Posterior cingulate gyrus (tissue), 11 donors: ENCODE results near the gene ITPKB.
"Not testable (repeated sequence)": the region's sequence is repeated elsewhere in the genome, so short reads cannot be mapped to it uniquely, and the experiment has no call there.

Source experiments
- DNase-seq, 10 donors: peaks; one replicate each; pipeline versions ENCODE4 v3.0.0 to v3.0.0-alpha.2; 2020 to 2021; ENCODE audit warnings: mixed read lengths in 3 of 10
- intact Hi-C: fragments of 100-400 bp; cut with DNase I; formaldehyde crosslinking; loops from one replicate; pipeline ENCODE4 v1.15.1; 2023

ITPKB gene

DNA sequence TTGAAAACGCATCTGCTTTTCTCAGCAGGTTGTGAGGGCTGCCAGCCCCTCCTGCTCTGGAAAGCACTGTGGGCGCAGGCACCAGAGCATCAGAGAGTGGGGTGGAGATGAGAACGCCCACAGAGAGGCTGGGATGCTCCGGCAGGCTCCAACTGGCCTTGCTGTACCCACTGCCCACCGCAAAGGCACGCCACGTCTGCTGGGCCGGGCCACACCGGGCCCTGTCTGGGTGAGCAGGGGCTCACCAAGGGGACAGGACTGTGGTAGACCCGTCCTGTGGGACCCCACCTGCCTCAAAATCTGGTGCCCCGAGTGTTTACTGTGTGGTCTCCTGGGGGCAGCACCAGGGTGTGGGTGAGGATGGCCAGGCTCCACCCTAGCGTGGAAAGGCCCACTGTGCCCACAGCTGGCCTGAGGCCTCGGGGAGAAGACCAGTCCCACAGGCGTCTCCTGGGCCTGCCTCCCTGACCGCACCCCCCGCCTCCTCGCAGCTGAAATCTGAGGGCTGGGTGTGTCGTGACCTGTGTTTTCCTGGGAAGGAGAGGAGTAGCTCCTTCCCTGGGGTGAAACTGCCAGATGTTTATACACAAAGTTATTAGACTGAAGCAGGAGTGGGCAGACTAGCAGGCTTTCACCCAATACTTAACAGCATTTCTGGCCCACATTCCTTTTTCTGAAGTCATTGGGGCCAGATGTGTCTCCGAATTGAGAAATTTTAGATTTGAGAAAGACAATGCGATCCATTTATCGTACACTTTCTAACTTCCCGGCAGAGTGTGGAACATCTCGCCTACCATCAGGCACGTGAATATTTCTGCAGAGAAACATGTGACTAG lies 136.7 kb downstream of the ITPKB start:
- peak in 1 of 10 donors; percentile 80 for DNase-seq
- intact Hi-C loops: no loop called here

DNA sequence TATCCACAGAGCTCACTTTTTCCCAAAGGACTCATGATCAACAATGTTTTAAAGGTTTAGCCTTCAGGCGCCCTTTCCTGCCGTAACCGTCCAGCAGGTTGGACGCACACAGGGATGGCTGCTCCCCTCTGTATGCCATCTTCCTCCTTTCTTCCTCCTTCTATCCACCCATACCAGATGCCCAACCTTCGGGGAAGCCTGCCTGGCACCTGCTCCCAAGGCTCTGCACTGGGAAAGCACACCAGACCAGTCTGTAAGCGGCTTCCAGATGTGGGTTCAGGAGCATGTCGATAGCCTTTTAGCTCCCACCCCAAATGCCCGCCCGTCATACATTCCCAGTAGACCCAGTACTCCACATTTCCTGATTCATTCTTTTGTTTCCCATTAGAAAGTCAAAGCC lies 137.6 kb downstream of the ITPKB start:
- intact Hi-C loops: no loop called here
- DNase-seq: peak in 1 of 10 donors; percentile 39

DNA sequence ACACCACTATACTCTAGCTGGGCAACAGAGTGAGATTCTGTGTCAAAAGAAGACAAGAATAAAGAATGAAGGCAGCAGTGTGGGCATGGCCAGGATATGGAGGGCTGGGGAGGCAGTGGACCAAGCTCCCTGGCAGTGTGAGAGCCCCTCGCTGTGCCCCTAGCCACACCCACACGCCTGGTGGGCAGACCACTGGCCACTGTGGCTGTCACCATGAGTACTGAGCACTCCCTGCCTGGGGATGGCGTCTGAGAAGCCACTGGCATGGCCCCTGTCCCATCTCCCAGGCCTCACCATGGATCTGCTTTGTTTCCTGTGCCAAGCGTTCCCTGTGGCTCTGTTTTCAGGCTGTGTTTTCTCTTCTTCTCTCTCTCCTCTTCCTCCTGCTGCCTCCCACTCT lies 138.8 kb downstream of the ITPKB start:
- DNase-seq: peak in 1 of 10 donors; percentile 64
- intact Hi-C loops: no loop called here

DNA sequence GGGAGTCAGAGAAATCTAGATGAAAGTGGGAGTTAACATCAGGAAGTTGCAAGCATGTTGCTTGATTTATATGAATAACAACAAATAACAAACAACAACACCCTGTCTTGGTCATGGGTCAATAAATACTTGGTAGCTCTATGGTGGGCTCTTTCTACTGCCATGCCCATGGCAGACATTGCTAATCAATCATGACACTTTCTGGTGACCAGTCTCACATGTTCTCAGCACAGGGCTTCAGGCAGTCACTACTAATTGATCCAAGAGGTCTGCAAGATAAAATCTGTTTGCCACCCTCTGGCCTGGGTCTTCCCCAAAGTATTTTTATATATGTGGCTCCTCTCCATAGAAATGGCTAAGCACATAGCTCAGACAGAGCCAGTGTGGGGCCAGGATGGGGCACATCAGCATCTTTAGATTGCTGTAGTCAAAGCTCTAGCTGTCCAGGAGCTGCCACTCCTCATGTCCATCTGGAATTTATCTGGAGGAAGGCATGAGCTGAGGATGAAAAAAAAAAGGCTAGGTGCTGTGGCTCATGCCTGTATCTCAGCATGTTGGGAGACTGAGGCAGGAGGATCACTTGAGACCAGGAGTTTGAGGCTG lies 139.3 kb downstream of the ITPKB start:
- DNase-seq: no peak
- intact Hi-C loops: no loop called here

DNA sequence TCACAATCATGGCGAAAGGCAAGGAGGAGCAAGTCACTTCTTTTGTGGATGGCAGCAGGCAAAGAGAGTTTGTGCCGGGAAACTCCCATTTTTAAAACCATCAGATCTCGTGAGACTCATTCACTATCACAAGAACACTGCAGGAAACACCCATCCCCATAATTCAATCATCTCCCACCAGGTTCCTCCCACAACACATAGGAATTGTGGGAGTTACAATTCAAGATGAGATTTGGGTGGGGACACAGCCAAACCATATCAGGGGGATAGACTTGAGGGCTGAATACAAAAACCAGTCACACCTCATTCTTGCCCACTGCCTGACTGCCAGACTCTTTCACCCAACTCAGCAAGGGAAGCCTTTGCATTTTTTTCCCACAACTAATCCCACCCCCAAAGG lies 140.1 kb downstream of the ITPKB start:
- intact Hi-C loops, DNase-seq: not testable (repeated sequence)

DNA sequence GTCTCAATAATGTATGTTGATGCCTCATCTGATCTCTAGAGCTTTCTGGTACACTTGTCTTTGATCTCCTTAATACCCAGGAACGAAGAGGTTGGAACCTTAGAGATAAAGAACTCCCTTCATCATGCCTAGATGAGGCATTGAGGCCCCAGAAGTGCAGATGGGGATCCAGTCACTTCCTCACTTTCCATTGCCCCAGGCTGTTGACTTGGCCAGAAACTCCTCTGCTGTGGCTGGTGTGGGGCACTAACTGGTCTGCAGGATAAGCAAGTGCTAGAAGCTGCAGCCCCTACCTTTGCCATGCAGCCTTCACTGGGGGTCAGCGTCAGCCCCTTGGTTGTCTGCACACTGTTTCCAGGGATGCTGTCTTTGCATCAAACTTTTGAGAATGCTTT lies 140.6 kb downstream of the ITPKB start:
- DNase-seq: peak in 1 of 10 donors; percentile 42
- intact Hi-C loops: no loop called here

DNA sequence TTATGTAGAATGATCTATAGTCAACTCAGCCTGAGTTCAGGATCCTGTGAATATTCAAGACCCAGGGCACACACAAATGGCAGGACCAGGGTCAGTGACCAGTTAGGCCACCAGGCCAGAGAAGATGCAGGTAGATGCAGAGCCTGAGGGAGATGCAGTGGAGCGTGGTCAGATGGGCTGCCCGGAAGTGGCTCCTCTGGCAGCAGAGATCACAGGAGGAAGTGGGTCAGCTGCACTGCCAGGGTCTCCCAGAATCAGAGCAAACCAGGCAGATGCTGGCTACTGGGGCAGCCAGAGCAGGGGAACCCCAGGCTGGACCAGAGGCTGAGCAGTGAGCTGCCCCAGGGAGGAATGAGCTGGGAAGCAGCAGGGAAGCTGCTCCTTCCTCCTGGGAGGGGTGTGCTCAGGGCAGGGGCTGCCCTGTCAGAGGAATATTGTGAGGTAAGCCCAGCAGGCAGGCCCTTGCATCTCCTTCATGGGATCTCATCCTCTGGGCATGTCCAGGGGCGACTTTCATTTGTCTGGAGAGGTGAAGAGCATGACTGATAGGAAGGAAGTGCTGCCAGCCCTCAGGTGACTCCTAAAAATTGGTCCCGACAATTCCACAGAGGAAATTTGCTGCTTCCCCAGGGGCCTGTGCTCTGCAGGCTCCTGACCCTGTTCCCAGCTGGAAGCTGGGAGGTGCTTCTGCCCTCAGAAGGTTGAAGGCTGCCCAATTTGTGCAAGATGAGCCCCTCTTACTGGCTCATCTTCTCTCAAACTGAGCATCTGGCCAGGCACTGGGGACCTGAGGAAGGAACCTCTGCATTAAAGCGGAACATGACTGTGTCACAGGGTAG lies 141.2 kb downstream of the ITPKB start:
- intact Hi-C loops: no loop called here
- peak in 1 of 10 donors; percentile 47 for DNase-seq

DNA sequence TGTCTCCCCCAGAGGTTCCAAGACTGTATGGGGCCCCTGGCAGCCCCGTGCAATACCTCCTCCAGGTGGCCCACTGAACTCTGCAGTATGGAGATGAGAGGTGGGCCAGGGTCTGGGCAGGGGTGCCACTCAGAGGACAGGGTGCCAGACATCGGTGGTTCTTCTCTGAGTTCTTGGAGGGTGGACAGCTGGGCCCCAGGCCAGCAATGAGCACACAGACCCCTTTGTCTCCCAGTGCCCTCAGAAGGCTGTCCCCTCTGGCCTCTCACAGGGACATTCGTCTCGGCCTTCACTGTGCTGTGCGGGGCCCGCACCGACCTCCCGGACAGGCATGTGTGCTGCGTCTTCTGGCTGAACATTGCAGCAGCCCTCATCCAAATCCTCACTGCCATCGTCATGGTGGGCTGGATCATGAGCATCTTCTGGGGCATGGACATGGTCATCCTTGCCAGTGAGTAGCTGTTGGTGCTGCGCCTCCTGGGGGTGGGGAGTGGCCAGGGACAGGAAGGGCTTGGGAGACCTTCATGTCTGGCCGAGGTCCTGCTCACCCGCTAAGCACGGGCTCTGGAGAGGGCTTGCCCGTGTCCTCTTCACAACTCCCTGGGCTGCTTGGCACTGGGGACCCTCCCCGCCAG lies 142.4 kb downstream of the ITPKB start:
- intact Hi-C loops: no loop called here
- DNase-seq: peak in 1 of 10 donors; percentile 62

DNA sequence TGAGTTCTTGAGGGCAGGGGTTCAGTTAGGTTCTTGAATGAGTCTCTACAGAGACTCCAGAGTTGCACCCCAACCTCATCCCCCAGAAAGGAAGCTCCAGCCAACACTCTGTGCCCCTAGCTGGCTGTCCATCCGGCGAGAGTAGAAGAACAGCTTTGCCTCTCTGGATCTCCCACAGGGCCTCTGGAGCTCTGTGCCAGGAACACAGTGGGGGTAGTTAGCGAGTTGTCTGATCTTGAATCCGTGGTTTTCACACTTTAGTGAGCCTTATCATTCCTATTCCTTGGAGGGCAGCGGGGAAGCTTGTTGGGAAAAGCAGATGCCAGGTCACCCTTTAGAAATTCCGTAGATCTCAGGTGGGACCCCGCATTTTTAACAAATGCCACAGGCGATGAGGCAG lies 145.5 kb downstream of the ITPKB start:
- intact Hi-C loops: no loop called here
- DNase-seq: peak in 1 of 10 donors; percentile 34

DNA sequence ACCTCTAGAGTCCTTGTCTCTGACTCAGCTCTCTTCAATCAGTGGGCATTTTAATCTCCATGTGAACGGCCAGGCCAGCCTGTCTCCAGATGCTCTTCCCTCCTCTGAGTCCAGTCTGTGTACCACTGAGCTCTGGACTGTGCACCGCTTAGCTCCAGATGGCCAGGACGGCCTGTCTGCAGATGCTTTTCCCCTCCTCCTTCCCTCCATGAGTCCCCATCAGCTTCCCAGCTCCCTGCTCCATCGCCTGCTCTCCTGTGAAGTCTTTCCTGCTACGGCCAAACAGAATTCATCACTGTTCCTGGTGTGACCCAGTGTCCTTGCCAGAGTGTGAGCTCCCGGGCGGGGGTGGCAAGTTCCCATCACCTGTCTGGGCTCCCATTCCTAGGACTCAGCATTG lies 148.5 kb downstream of the ITPKB start:
- intact Hi-C loops: no loop called here
- DNase-seq: peak in 2 of 10 donors; percentile 78 to 85

DNA sequence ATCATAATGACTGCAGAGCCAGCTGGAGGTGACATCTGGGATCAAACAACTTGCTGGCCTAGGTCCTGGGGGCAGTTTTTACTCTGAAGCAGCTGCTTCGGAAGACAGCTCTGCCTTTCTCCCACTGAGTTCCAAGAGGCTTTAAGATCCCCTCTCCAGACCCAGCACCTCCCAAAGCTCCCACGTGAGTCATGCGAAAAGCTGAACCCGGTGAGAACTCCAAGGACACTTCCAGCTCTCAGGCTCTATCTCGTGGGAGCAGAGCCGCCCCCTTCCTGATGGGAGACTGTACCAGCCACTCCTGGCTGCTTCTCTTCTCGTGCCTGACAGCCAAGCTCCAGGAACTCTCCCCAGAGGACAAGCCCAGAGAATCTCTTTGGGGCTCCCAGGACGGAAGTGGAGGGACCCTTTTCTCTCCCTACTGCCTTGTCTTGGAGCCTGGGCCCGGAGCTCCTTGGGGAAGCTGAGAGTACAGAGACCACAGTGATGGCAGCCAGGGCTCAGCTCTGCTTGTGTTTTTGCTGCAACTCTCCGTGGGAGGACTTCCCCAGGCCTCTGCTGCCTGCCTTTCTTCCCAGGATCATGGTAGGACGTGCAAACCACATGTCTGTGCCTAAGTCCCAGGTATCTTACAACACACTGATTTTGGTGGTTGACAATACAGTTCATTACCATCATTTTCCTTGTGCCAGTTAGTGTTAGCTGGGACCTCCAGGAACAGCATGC lies 149.9 kb downstream of the ITPKB start:
- intact Hi-C loops: no loop called here
- peak in 2 of 10 donors; percentile 45 to 87 for DNase-seq

DNA sequence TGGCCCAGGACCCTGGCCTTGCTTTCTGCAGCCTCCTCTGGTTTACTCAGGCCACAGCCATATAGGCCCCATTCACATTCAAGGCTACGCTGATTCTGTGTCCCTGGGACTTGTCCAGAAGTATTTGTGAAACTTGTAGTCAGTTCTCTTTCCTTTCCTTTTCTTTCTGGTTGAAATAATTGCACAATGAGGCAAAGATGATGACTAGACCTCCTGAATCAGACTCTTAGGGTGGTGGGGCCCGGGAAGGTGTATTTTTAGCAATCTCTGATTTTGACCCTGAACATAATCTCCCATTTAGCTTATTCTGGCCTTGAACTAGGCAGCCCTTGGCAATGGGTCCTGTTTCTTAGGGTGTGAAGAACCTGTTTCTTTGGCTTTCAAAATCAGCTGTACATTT lies 150.6 kb downstream of the ITPKB start:
- DNase-seq: no peak
- intact Hi-C loops: no loop called here

DNA sequence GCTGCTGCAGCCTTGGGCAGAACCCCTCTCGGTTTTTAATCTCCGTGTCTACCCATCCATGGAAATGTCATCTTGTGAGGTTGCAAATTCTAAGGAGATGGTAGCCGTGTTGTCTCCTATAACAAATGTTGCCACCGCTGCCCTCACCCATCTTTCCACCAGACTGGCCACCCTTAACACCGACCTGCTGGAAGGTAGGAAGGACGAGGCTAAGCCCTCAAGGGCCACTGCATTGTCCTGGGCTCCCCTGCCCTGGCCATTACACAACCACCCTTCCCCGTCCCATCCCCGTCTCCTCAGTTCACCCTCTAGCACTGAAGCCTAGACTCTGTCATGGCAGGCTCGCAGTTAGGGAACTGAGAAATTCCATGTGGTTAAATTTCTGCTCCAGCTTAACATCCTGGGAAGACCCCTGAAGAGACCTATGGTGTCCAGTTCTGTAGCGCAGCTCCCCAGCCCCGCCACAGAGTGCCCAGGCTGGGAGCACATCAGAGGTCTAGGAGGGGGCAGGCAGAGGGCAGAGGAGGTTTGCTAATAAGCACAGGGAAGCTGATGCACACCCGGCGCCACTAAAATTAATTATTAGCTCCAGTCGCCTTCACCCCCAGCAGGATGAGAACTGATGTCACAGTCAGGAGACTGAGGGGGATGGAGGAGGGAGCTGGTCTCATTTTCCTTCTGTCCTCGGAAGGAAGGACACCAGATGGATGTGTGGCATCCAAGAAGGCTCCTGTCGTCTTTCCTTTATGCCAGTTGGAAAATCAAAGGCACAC lies 152.2 kb downstream of the ITPKB start:
- intact Hi-C loops: no loop called here
- DNase-seq: peak in 1 of 10 donors; percentile 54

DNA sequence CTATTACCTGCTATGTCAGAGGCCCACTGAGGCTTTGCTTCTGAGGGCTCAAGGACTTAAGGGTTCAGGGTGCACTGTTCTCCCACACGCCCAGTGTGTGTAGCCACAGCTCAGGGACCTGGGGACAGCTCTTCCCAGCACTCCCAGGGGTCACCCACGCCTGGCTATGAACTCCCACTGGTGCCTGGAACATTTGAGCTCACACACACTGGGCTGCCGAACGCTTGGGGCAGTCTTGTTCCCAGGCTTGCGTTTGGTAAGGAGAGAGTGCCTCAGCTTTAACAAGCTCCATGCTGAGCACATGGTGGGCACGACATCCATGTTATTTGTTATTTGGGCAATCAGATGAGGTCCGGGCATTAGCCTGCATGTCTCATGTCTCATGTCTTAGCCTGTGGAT lies 153.0 kb downstream of the ITPKB start:
- peak in 2 of 10 donors; percentile 28 to 38 for DNase-seq
- intact Hi-C loops: no loop called here

DNA sequence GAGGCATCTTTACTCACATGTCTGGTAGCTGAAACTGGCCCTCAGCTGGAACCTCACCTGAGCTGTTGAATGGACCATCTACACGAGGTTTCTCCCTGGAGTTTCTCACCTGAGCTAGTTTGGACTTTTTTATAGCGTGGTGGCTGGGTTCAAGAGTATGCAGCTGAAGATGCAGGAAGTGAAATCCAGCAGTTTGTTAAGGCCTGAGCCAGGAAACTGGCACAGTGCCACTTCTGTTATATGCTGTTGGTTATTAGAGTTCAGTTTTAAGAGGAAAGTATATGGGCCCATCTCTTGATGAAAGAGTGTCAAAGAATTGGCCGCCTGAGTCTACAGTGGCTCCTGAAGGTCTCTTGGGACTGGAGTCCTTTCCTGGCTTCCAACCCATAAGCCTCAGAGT lies 154.9 kb downstream of the ITPKB start:
- peak in 1 of 10 donors; percentile 8 for DNase-seq
- intact Hi-C loops: no loop called here

DNA sequence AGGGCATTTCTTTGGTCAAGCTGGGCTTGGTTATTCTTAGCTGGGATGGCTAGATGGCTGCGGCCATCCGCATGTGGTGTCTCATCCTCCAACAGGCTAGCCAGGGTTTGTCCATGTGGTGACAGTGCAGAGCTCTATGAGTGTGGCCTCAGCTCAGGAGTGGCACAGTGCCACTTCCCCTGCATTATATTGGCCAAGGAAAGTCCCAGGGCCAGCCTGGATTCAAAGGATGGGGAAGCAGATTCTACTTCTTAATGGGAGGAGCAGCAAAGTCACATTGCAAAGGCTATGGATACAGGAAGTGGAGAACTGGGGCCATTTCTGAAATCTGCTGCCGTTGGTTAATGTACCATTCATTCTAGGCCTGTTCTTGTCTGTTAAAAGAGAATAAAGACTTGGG lies 156.1 kb downstream of the ITPKB start:
- DNase-seq: peak in 1 of 10 donors; percentile 40
- intact Hi-C loops: no loop called here
